Measurements from ENCODE around the gene FRMD4A. TPM values are rescaled to one million over a fixed set of nuclear protein-coding genes. Genes with fewer than 3 reads are reported as not detected.
"Not testable (repeated sequence)": the region's sequence is repeated elsewhere in the genome, so short reads cannot be mapped to it uniquely, and the experiment has no call there.

The FRMD4A gene
- total RNA-seq, 1 donor from 2014 or later, result 34.6 TPM

- TF ChIP-seq, protein P1, sequence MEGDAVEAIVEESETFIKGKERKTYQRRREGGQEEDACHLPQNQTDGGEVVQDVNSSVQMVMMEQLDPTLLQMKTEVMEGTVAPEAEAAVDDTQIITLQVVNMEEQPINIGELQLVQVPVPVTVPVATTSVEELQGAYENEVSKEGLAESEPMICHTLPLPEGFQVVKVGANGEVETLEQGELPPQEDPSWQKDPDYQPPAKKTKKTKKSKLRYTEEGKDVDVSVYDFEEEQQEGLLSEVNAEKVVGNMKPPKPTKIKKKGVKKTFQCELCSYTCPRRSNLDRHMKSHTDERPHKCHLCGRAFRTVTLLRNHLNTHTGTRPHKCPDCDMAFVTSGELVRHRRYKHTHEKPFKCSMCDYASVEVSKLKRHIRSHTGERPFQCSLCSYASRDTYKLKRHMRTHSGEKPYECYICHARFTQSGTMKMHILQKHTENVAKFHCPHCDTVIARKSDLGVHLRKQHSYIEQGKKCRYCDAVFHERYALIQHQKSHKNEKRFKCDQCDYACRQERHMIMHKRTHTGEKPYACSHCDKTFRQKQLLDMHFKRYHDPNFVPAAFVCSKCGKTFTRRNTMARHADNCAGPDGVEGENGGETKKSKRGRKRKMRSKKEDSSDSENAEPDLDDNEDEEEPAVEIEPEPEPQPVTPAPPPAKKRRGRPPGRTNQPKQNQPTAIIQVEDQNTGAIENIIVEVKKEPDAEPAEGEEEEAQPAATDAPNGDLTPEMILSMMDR (conservative IDR thresholded peaks at IDR 0.05; ENCODE audit: low read depth, low read length), result no peak
- H3K4me3 ChIP-seq (ENCODE audit: low read depth, low read length), result no peak overlapping the region
- peak; percentile 71 for DNase-seq (ENCODE audit: low read depth)
Observed at GRCh38 chr10:14048930-14049613, 281.7 kb downstream of the FRMD4A start.

DNA sequence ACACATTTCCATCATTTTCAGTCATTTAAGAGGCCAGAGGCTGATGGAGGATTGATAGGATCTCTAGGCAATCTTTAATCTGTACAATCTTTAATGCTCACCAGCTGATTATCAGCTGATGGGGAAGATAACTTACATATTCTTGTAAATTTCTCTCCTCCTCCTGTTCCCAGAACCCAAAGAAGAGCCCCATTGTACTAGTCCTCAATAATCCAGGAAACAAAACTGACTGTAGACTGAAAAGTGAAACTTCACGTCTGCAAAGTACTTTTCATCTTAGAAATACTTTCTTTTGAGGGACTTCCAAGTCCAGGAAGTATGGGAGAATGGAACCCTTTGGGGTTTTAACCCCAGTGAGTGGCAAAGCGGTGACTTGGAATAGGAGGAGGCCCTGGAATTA, 283.3 kb downstream of the FRMD4A start:
- TF ChIP-seq, protein P1 (conservative IDR thresholded peaks at IDR 0.05; ENCODE audit: low read depth, low read length), result no peak
- DNase-seq (ENCODE audit: low read depth), result no peak
- H3K4me3 ChIP-seq (ENCODE audit: low read depth, low read length), result no peak overlapping the region

DNA sequence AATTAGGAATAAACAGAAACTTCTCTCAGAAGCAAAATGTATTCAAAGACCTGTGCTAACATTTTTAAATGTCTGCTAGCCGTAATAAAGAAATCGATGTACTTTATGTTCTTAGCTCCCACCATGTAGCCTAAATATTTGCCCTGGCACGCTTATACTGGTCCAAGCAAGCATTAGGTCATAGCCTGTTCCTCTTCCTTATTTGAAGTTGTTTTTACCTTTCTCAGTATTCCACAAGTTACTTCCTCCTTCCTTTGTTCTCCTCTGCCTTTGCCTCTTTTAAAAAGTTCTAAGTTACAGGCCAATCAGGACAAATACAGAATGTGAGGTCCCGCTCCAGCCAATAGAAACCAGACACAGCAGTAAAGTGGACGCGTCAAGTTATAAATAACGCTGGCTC, 288.7 kb downstream of the FRMD4A start:
- not testable (repeated sequence) for H3K4me3 ChIP-seq (ENCODE audit: low read depth, low read length); DNase-seq (ENCODE audit: low read depth)

- TF ChIP-seq, protein P1 (conservative IDR thresholded peaks at IDR 0.05; ENCODE audit: low read depth, low read length), result no peak
- H3K4me3 ChIP-seq (ENCODE audit: low read depth, low read length), result no peak overlapping the region
- no peak for DNase-seq (ENCODE audit: low read depth)
Observed at GRCh38 chr10:14040787-14041631, 289.7 kb downstream of the FRMD4A start.

DNA sequence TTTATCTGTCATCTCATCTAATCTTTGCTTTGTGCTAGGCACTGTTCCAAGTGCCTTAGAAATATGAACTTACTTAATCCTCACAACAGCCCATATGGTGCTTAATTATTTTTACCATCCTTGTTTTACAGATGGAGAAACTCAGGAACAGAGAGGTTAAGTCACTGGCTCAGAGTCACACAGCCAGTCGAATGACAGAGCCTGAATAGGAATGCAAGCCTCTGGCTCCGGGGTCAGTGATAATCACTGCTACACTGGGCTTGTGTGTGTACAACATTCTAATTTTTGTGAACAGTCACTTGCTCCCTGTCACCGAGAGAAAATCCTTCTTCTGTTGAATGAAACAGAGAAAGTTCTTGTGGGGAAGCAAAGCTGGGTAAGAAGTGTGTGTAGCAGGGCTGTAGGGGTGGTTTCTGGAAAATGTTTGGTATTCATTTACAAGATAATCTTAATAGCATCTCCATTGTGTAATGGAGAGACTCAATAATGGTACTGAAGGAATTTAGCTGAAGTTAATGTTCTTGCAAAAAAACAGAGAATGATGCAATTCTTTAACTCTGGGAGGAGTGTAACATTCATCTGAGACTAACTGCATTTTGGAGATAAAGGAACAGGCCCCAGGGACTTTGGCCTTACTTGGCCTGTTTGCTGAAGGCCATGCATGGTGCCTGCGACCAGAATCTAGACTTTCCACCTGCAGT, 290.6 kb downstream of the FRMD4A start:
- TF ChIP-seq, protein P1 (conservative IDR thresholded peaks at IDR 0.05; ENCODE audit: low read depth, low read length), result no peak
- H3K4me3 ChIP-seq (ENCODE audit: low read depth, low read length), result no peak overlapping the region
- DNase-seq (ENCODE audit: low read depth), result no peak

DNA sequence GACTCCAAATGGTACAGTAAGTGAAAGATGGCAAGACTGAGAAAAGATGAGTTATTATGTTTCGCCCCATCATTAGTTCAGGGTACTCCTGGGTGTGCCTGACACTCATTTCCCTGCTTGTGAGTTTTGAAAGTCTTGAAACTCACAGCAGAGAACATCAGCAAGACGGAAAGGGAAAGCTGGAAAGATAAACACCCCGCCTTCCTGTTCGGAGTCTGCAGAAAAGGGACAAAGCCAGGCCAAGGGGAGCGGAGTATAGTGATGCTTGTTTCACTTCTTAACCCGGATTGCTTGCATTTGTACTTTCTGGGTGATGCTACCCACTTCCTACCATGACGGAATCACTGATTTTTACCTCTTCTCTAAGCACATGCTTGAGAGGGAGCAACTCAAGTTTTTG, 294.5 kb downstream of the FRMD4A start:
- DNase-seq (ENCODE audit: low read depth), result no peak
- no peak overlapping the region for H3K4me3 ChIP-seq (ENCODE audit: low read depth, low read length)

More for the DNA sequence above, 294.5 kb downstream of the FRMD4A start:
- TF ChIP-seq, protein P1 (conservative IDR thresholded peaks at IDR 0.05; ENCODE audit: low read depth, low read length), result no peak

Data from epithelial cell of proximal tubule (primary cell).